Inferior parietal cortex (tissue), 1 donor: Measurements from ENCODE around the gene STRADA.

ENCODE experiments used
- DNase-seq: peaks from one replicate; pipeline ENCODE4 v3.0.0-alpha.2; 2016; ENCODE audit errors: extremely low spot score

The STRADA gene

DNA sequence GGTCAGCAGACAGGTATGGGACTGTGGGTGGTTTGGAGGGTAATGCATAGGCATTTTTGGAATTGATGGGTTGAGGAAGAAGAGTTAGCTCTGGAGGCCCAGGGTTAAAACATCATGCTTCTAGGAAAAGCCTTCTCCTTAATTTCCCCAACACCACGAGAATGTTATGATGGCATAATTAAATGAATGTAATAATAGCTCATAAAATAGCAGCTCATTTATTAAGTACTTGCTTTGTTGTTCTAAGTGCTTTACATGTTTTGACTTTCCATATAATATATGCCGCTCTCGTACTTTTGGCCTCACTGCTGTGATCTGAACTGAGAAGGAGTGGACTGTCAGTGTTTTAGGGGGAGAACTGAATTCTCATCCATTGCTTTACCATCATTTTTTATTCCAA lies 56.0 kb downstream of the STRADA start:
- no peak for DNase-seq

DNA sequence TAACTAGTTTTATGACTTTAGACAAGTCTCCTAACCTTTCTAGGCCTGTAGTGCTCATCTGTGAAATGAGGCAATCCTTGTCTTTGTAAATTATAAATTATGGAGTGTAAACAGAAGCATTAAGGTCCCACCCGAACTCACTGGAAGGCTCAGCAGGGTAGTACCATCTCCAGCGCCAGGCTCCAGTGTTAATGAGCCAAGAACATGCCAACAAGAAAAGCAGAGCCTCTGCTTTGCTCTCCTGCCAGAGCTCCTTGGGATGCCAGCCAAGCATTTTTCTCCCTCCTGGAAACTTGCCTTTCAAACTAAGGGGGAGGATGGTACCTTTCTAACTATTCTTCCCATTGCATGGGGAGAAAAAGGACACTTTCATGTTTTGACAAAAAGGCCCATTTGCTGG lies 56.6 kb downstream of the STRADA start:
- DNase-seq = peak; percentile 72

DNA sequence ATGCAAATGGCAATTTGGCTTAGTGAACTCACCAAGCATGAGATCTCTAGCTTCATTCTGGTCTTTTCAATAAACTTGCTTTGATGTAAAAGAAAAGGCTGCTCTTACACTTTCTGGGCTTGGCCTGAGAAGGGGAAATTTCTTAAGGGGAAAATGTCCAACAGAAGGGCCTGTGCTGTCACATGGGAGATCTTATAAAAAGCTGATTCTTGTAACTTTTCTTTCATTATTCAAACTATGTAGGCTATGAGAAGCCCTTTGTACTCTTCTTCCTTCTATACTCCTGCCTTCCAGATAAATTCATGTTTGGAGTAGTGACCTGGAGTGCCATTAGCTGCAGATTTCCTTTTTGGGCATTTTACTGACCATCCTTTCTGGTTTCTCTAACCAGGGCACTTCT lies 58.6 kb downstream of the STRADA start:
- no peak for DNase-seq

DNA sequence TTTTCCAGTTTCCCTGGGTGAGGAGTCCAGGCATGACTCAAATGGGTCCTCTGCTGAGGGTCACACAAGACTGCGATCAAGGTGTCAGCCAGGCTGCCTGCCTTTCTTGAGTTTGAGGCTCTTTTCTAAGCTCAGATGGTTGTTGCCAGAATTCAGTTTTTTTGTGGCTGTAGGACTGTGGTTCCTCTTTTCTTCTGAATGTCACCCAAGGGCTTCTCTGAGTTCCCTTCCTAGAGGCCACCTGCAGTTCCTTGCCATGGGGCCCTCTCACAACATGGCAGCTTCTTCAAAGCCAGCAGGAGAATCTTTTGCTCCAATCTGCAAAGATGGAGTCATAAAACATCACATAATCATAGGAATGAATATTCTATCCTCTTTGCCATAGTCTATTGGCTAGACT lies 59.2 kb downstream of the STRADA start:
- no peak for DNase-seq

DNA sequence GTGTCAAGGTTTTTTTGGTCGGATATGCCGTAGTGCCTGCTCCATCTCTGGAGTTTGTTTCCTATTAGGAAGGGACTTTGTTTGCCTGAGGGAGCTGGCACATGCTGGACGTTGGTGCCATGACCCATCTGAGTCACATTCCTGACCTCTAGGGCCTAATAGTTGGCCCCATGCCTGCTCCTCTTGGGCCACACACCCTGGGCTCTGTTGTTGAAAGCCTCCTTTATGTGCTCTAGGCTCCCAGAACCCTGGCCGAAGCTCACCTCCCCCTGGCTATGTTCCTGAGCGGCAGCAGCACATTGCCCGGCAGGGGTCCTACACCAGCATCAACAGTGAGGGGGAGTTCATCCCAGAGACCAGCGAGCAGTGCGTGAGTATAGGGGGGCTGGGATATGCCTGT lies 60.1 kb downstream of the STRADA start:
- DNase-seq = no peak

DNA sequence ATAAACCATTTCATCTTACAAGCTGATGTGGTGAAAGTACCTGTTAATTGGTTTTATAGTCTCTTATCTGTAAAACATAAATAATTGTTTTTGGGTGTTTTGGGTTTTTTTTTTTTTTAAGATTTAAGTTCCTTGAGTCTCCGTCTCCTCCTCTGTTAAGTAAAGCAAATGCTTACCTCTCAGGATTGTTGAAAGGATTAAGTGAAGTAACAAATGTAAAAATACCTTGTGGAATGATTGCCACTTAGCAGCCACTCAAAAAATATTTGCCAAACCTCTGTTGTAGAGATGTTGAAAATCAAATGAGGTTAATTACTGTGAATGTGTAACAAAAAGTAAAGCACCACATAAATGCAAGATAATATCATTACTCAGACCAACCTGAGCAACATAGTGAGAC lies 60.9 kb downstream of the STRADA start:
- DNase-seq = no peak

DNA sequence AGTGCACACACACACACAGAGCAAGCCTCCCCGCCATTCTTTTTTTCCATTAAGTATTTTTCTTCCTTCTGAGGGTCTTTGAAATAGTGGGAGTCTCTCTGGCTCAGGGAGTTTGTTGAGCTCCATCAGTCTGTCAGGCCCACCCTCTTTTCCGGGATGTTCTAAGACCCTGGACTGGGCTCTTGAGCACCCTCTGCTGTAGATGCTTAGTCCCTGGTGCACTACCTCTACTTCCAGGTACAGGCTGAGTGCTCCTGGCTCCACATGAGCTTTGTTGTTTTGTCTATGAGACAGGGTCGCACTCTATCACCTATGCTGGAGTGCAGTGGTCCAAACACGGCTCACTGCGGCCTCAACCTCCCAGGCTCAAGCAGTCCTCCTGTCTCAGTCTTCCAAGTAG lies 62.4 kb downstream of the STRADA start:
- DNase-seq = no peak

DNA sequence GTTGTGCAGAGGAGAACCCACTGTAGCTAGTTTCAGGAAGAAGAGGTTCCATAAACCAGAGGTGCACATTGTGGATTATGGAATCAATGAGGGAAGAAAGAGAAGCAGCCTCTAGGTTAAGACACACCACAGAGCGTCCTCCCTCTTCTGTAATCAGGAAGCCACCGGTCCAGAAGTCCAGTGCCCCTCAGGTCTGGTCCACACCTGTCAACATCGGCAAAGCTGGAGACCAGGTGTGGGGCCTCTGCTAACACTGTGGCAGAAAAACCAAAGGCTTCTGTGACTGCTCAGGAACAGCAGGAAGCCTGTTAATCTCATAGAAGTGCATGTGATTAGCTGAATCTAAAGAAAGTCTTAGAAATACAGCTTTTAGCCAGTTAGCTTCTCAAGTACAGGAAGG lies 65.0 kb downstream of the STRADA start:
- DNase-seq = no peak

DNA sequence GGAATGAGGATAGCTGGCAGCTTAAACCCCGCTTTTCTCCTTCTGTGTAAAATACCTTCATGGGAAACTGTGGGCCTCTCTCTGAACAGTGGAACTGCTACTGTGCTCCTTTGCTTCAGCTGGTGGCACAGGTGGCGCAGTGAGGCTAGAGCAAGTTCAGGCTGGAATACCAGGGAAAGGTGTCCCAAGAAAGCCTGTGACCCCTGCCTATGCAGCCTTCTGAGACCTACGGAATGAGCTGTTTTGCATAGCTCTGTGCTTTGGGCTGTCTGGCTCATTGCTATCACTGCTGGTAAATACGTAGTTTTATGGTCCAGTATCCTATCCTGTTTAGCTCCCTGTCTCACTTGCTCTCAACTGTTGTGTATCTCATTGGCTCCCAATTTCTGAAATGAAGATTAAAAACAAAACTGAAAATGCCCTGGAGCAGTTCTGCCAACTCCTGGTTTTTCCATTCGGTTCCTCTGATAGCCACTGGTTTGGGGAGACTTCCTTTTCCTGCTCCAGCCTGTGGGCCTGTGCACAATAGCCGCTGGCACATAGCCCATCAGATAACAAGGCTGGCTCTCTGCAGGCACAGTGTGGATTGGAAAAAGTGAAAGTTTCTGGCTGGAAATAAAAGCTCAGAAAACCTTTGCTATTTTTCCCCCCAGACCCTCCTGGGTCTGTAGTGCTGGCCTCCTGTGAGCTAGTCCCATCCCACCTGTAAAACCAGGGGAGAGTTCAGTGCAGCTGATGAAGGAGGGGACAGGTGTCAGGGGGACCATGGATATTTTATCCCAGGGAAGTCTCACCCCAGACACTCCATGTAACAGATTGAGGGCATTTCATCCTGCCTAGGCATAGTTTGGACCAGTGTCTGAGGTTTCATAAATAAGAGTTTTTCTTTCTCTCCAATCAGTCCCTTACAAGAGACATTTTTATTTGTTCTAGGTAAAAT lies 65.7 kb downstream of the STRADA start:
- DNase-seq = peak; percentile 60

DNA sequence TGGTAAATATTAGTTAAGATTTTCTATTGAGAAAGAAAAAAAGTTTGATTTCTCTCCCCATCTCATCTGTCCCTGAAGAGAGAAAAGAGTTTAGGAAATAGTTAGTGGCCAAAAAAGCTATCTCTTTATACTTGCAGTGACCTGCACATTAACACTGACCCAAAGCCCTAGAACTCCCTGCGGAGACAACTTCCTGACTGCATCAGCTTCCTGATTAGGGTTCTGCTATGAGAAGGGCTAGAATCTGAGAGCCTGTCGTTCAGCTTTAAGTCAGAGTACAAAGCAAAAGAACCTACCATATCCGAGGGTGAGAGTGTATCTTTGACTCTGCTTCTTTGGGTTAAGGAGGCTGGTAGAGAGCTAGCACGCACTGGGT lies 66.4 kb downstream of the STRADA start:
- DNase-seq = no peak

DNA sequence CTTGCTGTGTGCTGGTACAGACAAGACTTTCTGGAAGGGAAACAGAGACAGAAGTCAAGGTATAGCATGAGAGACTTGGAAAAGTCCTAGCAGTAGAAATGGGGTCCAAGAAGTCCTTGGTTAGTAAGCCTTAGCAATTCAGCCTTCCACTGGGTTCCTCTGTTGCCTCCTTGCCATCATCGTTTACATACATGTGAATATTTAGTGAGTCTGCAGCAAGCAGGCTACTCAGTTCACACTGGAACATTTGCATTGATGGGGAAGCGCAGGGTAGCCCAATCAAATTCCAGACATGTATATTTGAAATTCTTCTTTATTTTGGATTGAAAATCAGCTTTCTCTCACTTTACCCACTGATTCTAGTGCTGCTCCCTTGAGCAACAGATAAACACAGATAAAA lies 68.7 kb downstream of the STRADA start:
- no peak for DNase-seq

DNA sequence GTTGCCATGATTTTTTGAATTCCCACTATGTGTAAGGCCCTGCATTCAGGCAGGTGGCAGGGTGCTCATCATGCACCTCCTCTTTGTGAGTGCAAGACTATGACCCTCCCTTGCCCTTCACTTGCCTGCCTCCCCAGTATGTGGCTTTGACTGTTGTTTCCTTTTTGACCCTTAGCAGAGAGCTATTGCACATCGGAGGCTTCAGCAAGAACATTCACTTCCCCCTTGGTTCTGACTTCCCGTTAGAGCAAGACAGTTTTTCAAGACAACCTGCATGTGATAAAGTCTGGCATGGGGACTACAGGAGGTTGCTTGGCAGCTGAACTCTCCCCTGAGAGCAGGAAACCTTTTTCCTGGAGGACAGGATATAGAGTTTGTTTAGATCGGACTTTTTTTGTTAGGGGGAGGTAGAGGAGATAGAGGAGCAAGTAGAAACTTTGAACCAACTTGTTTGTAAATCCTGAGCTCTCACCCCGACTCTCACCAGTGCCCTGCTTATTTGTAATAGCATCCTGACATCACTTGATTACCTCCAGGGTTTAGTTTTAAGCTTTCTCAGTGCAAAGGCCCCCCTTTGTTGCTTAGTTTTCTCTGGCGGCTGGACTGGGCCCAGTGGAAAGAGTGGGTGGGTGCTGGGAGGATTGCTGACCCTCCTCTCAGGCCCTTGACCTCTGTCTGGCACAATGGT lies 75.9 kb downstream of the STRADA start:
- no peak for DNase-seq

DNA sequence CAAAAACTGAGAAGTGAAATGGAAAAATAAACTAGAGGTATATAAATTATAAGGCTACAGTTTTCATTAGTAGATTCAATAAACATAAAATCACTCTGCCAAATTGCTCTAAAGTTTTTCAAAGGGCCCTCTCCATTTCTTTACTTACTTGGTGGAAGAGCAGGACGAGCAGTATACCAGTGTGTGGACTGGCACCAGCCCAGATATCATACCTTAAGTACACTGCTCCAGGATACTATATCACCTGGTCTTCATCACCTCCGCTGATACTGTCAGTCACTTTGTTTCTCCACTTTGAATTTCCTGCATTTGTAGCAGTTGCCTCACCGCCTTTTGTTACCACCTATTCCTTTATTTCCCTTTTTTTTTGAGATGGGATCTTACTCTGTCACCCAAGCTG lies 81.7 kb downstream of the STRADA start:
- DNase-seq = no peak

DNA sequence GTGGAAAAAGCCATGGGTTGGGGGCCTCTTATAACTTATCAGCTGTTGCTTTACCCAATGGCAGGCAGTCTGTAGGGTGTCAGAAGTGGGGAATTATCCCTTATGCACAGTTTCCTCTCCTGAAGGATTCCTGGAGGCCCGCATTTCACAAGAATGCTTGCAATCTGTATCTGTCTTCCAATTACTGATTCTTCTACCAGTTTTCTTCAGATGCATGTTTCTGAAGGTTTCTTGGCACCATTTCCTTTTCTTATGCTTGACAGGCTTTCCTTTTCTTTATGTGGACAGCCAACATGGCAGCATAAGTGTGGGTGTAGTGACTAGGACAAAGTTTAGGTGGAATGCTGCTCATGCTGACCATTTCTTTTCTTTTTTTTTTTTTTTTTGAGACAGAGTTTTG lies 83.2 kb downstream of the STRADA start:
- no peak for DNase-seq

DNA sequence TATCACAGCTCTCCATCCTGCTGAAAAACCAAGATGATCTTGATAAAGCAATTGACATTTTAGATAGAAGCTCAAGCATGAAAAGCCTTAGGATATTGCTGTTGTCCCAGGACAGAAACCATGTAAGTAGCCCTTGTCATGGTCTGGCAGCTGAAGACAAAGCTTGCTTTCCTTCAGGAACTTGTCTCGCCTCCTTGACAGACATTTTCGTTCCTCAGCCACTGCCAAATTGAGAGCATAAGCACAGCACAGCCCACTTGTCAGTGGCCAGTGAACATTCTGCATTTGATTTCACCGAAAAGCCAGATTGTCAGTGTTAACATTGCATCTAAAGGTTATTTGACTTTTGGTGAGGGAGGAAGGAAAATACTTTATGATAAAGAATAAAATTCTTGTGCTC lies 83.8 kb downstream of the STRADA start:
- no peak for DNase-seq

DNA sequence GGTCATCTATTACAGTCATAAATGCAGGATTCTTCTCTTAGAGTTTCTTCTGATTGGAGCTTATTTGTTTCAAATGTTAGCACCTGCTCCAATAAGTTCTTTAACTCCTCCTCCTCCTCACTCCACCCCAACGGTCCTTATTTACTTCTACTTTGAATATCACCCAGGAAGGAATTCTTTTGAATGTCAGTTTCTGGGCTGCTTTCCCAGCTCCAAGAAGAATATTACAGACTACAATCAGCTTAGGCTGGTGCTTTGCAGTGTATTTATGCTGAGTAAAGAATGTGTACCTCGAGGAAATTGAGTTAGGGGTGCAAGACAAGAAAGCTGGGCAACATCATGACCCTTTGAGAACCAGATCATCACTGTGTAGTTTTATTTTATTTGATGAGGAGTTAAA lies 88.5 kb downstream of the STRADA start:
- no peak for DNase-seq
